Measurements from ENCODE around the gene MRPS18B. TPM values are rescaled to one million over a fixed set of nuclear protein-coding genes. Genes with fewer than 3 reads are reported as not detected.

The MRPS18B gene
- 10 to 100 TPM in 11 of 12 donors, not detected in 1; 40.6 to 60.2 (median 51.1) TPM for polyA plus RNA-seq (ENCODE audit: insufficient read length in 12 of 12)
- long read RNA-seq, donor 1, transcript MRPS18B-206 (7 exons, 1,532 nt) = major isoform, 37 of 37 reads
- long read RNA-seq, donor 1, partial matches to known transcripts = 0 of 37 reads
- long read RNA-seq, donor 1, other reads (novel, unspliced or antisense) = 0 of 37 reads
- long read RNA-seq, donor 2, transcript MRPS18B-206 (7 exons, 1,532 nt) = major isoform, 57 of 57 reads
- long read RNA-seq, donor 2, partial matches to known transcripts = 0 of 57 reads
- long read RNA-seq, donor 2, other reads (novel, unspliced or antisense) = 0 of 57 reads
- long read RNA-seq, donor 3, transcript MRPS18B-206 (7 exons, 1,532 nt) = major isoform, 19 of 66 reads
- long read RNA-seq, donor 3, partial matches to known transcripts = 47 of 66 reads
- long read RNA-seq, donor 3, other reads (novel, unspliced or antisense) = 0 of 66 reads
- long read RNA-seq, donor 4, transcript MRPS18B-206 (7 exons, 1,532 nt) = major isoform, 15 of 15 reads
- long read RNA-seq, donor 4, partial matches to known transcripts = 0 of 15 reads
- long read RNA-seq, donor 4, other reads (novel, unspliced or antisense) = 0 of 15 reads
- long read RNA-seq, donor 5, transcript MRPS18B-206 (7 exons, 1,532 nt) = major isoform, 53 of 113 reads
- long read RNA-seq, donor 5, partial matches to known transcripts = 60 of 113 reads
- long read RNA-seq, donor 5, other reads (novel, unspliced or antisense) = 0 of 113 reads
- long read RNA-seq, donor 6, transcript MRPS18B-206 (7 exons, 1,532 nt) = major isoform, 18 of 18 reads
- long read RNA-seq, donor 6, partial matches to known transcripts = 0 of 18 reads
- long read RNA-seq, donor 6, other reads (novel, unspliced or antisense) = 0 of 18 reads
- long read RNA-seq, donor 7, transcript MRPS18B-206 (7 exons, 1,532 nt) = major isoform, 12 of 52 reads
- long read RNA-seq, donor 7, partial matches to known transcripts = 40 of 52 reads
- long read RNA-seq, donor 7, other reads (novel, unspliced or antisense) = 0 of 52 reads
- long read RNA-seq, donor 8, transcript MRPS18B-206 (7 exons, 1,532 nt) = major isoform, 56 of 57 reads
- long read RNA-seq, donor 8, partial matches to known transcripts = 0 of 57 reads
- long read RNA-seq, donor 8, other reads (novel, unspliced or antisense) = 0 of 57 reads
- long read RNA-seq, donor 9, transcript MRPS18B-206 (7 exons, 1,532 nt) = major isoform, 12 of 12 reads
- long read RNA-seq, donor 9, partial matches to known transcripts = 0 of 12 reads
- long read RNA-seq, donor 9, other reads (novel, unspliced or antisense) = 0 of 12 reads
- long read RNA-seq, donor 10, transcript MRPS18B-206 (7 exons, 1,532 nt) = major isoform, 39 of 39 reads
- long read RNA-seq, donor 10, partial matches to known transcripts = 0 of 39 reads
- long read RNA-seq, donor 10, other reads (novel, unspliced or antisense) = 0 of 39 reads
- long read RNA-seq, donor 11, transcript MRPS18B-206 (7 exons, 1,532 nt) = major isoform, 38 of 39 reads
- long read RNA-seq, donor 11, partial matches to known transcripts = 0 of 39 reads
- long read RNA-seq, donor 11, other reads (novel, unspliced or antisense) = 0 of 39 reads

- DNase-seq = peak; percentile 99
Observed at GRCh38 chr6:30617565-30618269, at the start of gene MRPS18B. Gene MRPS18B (plus strand): TSS chr6:30617840. CDS start chr6:30617866, 26 bp downstream.

DNA sequence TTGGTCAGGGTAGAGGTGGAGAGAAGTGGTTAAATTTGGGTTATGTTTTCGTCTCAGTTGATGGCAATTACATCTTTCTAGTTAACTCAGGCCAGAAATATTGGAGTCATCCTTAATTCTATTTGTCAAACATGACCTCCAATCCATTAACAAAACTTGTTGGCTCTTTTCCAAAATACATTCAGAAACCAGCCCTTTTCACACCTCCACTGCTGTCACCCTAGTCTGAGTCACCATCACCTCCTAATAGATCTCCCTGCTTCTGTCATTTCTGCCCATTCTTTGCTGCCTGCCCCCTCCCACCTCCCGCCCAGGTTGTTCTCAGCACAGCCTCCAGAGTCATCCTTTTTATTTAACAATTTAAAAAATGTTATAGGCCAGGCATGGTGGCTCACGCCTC is 49.4 kb upstream of the MRPS18B start:
- no peak for DNase-seq

- DNase-seq = no peak
Observed at GRCh38 chr6:30570263-30570662, 47.4 kb upstream of the MRPS18B start.

DNA sequence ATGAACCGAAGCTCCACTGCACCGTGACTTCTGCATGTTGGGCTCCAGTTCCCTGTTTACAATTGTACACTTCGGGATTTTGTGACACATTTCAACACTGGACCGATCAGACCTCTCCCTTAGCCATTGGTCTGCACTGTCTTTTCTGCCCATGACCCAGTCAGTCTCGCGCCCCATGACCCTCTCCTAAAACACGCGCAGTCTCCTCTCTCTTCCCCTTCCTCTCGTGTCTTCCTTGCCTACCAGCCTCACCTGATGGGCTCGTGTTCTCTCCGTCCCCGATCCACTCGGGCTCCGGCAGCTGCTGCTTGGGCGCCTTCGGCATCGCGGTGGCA is 46.9 kb upstream of the MRPS18B start:
- DNase-seq = no peak

GRCh38 chr6:30571075-30571761 is 46.4 kb upstream of the MRPS18B start, which contains the start of gene ABCF1:
Gene ABCF1 (plus strand): TSS chr6:30571442. CDS start chr6:30571488, 46 bp downstream.
- DNase-seq = peak; percentile 99

DNA sequence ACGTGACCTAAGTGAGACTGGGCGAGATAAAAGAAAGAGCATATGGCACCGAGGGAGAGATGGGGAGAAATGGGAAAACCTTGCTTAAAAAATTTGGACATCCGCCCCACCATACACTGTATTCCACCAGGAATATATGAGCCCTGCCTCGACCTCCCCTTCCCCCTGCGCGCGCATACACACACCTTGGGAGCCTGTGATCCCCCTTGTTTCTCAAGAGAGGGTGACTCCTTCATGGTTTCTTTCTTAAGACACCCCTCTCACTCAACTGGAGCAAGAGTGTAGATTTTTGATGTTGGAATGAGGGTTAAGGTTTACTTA is 45.9 kb upstream of the MRPS18B start:
- no peak for DNase-seq

- no peak for DNase-seq
Observed at GRCh38 chr6:30572148-30572547, 45.5 kb upstream of the MRPS18B start.

- DNase-seq = no peak
Observed at GRCh38 chr6:30573113-30573512, 44.5 kb upstream of the MRPS18B start.

DNA sequence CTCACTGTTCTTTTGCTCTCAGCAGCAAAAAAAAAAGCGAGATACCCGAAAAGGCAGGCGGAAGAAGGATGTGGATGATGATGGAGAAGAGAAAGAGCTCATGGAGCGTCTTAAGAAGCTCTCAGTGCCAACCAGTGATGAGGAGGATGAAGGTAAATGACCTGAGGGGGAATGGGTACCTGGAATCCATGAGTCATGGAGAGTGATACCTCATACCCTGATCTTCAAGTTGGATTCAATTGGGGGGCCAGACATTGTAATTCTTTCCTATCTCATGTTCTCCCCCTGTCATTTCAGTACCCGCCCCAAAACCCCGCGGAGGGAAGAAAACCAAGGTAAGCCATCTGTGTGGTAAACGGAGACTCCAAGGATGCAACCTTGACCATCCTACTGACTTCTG is 39.6 kb upstream of the MRPS18B start:
- DNase-seq = no peak

GRCh38 chr6:30583921-30584320 is 33.7 kb upstream of the MRPS18B start:
- no peak for DNase-seq

GRCh38 chr6:30589754-30590358 is 27.8 kb upstream of the MRPS18B start:
- no peak for DNase-seq

DNA sequence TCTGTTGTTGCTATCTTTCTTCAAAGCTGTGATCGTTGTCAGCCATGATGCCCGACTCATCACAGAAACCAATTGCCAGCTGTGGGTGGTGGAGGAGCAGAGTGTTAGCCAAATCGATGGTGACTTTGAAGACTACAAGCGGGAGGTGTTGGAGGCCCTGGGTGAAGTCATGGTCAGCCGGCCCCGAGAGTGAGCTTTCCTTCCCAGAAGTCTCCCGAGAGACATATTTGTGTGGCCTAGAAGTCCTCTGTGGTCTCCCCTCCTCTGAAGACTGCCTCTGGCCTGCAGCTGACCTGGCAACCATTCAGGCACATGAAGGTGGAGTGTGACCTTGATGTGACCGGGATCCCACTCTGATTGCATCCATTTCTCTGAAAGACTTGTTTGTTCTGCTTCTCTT is 27.1 kb upstream of the MRPS18B start:
- no peak for DNase-seq

DNA sequence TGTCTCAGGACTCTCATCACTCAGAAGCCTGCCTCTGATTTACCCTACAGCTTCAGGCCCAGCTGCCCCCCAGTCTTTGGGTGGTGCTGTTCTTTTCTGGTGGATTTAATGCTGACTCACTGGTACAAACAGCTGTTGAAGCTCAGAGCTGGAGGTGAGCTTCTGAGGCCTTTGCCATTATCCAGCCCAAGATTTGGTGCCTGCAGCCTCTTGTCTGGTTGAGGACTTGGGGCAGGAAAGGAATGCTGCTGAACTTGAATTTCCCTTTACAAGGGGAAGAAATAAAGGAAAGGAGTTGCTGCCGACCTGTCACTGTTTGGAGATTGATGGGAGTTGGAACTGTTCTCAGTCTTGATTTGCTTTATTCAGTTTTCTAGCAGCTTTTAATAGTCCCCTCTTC is 26.6 kb upstream of the MRPS18B start:
- no peak for DNase-seq

GRCh38 chr6:30592287-30592686 is 25.4 kb upstream of the MRPS18B start:
- no peak for DNase-seq

DNA sequence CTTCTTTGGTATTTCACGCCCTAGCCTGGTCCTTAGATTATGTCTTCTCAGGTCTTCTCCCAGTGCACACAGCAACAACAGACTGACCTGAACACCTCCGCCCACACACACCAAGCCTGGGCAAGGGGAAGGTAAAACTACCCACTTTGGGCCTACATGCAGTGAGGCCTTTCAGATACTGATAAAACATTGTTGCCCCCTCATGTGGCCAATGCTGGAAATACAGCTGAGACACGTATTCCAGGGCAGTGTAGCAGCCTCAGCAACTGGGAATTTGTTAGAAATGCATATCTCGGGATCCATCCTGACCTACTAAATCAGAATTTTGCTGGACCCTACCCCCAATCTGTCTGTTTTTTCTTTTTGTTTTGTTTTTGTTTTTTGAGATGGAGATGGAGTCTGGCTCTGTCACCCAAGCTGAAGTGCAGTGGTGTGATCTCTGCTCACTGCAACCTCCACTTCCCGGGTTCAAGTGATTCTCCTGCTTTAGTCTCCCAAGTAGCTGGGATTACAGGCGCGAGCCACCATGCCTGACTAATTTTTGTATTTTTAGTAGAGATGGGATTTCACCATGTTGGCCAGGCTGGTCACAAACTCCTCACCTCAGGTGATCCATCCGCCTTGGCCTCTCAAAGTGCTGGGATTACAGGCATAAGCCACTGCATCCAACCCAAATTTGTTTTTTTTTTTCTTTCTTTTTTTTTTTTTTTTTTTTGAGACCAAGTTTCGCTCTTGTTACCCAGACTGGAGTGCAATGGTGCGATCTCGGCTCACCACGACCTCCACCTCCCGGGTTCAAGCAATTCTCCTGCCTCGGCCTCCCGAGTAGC is 20.1 kb upstream of the MRPS18B start:
- DNase-seq = peak; percentile 73

DNA sequence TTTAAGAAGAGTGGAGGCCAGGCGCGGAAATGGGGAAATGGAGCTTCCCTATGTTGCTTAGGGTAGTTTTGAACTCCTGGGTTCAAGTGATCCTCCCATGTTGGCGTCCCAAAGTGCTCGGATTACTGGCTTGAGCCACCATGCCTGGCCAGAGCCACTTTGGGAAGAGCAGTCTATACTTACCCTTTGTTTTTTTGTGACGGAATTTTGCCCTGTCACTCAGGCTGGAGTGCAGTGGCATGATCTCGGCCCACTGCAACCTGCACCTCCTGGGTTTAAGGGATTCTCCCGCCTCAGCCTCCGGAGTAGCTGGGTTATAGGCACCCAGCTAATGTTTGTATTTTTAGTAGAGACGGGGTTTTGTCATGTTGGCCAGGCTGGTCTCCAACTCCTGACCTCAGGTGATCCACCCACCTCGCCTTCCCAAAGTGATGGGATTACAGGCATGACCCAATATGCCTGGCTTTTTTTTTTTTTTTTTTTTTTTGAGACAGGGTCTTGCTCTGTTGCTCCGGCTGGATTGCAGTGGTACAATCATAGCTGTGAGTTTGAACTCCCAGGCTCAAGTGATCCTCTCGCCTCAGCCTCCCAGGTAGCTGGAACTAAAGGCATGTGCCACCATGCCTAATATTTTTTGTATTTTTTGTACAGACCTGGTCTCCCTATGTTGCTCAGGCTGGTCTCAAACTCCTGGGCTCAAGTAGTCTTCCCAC is 18.6 kb upstream of the MRPS18B start:
- DNase-seq = no peak

DNA sequence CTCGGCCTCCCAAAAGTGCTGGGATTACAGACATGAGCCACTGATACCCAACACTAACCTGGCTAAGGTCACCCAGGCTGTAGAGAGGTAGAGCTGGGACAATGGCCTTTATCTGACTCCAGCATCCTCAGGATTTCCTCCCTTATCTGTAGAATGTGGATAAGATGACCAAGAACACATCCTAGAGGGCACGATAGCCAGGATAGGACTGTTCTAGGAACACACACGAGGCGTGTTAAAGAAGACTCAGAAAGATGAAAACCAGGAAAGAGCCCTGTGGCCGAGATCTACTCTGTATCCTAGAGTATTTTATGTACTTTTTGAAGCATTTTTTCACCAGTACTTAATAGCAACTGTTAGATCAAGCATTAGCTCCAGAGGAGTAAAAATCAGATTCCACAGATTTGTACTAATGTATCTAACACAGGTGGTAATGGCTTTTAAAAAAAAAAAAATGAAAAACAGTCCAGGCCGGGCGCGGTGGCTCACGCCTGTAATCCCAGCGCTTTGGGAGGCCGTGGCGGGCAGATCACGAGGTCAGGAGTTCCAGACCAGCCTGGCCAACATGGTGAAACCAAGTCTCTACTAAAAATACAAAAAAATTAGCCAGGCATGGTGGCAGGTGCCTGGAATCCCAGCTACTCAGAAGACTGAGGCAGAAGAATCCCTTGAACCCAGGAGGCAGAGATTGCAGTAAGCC is 17.9 kb upstream of the MRPS18B start:
- no peak for DNase-seq

All from muscle of arm (tissue), 14 donors.